Cardiac muscle cell (in vitro differentiated cells and primary cell): ENCODE data around the gene NEURL1B. TPM values are rescaled to one million over a fixed set of nuclear protein-coding genes. Genes with fewer than 3 reads are reported as not detected.

Source experiments
- DNase-seq, 2 donors: peaks; one replicate each; pipeline versions ENCODE4 v3.0.0 to v3.0.0-alpha.2; 2010 to 2017; ENCODE audit warnings: low read depth in 1 of 2, low spot score in 1 of 2
- H3K27ac ChIP-seq: fragments of 200-600 bp; sonication (generic); 2 replicates; pipeline ENCODE4 v1.5.1; 2016
- H3K27me3 ChIP-seq: fragments of 200-600 bp; sonication (generic); 2 replicates; pipeline ENCODE4 v1.6.0; 2016; ENCODE audit warnings: control low read depth
- H3K36me3 ChIP-seq: fragments of 200-600 bp; sonication (generic); 2 replicates; pipeline ENCODE4 v1.5.1; 2016; ENCODE audit warnings: control low read depth
- H3K4me1 ChIP-seq: fragments of 200-600 bp; sonication (generic); 2 replicates; pipeline ENCODE4 v1.8.1; 2017; ENCODE audit warnings: low read depth, mild to moderate bottlenecking, mixed run types
- H3K4me3 ChIP-seq: fragments of 200-600 bp; sonication (generic); 2 replicates; pipeline ENCODE4 v1.5.1; 2016; ENCODE audit warnings: mild to moderate bottlenecking
- H3K9me3 ChIP-seq: fragments of 200-600 bp; sonication (generic); 2 replicates; pipeline ENCODE4 v1.5.1; 2017; ENCODE audit warnings: low read depth, mild to moderate bottlenecking, control low read depth
- polyA plus RNA-seq: library from polyadenylated mRNA; unstranded; fragments of >200 nt; fragmentation: Nextera tagmentation; extraction: Ambion mirVana; gene quantifications from 2 replicates; pipeline ENCODE4 v1.2.1, GENCODE V29; 2016
- total RNA-seq: library from RNA; depleted of rRNA; stranded (reverse); fragments of >200 nt; gene quantifications from 2 replicates; pipeline ENCODE4 v1.2.3, GENCODE V29; 2016
- TF ChIP-seq, protein P1 (sequence below): IDR thresholded peaks from 2 replicates; pipeline ENCODE4 v1.5.1; 2012; ENCODE audit warnings: low read depth, mild to moderate bottlenecking, low read length

Gene NEURL1B
- total and polyA plus RNA-seq, 2 experiments from 2014 or later, result 4.6 to 55.8 TPM

DNA sequence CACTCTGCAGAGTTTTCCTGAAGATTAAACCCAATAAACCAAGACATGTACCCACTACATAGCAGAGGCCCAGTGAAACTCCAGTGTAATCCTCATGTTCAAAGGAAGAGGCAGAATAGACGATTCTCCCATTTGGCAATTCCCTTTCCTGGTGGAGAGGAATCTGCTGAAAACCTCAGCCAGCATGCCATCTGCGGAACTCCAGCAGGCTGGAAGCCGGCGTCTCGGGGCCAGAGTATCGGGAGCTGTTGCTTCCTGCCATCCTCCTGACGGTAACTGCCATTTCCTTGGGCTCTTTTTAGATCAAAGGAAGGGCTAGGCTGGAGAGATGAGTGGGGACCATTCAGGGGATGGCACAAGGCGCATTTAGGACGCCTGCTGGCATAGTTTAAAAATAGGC, 20.5 kb downstream of the NEURL1B start:
- Histone ChIP-seq H3K4me3 (no peak overlapping the region), H3K27ac (peak overlapping the region; percentile 95), H3K36me3 (no peaks in the 10 kb centered on the region)

DNA sequence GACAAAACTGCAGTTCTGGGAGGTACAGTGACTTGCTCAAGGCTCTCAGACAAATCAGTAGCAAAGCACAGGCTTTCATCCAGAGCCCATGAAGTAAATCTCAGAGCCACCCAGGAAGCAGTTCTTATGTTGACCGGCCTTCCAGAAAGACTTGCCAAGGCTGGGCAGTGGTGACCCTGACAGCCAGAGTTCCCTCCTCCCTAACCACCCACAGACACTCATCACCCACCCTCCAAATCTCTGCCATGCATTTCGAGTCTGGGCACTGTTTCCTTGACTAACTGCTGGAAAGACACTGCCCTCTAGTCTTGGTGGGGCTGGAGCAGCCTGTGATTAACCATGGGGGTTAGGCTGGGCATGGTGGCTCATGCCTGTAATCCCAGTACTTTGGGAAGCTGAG, 21.5 kb downstream of the NEURL1B start:
- H3K4me1 ChIP-seq, result peaks cover 52% of the 10 kb centered on the region
- H3K4me3 ChIP-seq, result no peak overlapping the region
- no peaks in the 10 kb centered on the region for H3K27me3 ChIP-seq

More for the DNA sequence above, 20.5 kb downstream of the NEURL1B start:
- TF ChIP-seq, protein P1, sequence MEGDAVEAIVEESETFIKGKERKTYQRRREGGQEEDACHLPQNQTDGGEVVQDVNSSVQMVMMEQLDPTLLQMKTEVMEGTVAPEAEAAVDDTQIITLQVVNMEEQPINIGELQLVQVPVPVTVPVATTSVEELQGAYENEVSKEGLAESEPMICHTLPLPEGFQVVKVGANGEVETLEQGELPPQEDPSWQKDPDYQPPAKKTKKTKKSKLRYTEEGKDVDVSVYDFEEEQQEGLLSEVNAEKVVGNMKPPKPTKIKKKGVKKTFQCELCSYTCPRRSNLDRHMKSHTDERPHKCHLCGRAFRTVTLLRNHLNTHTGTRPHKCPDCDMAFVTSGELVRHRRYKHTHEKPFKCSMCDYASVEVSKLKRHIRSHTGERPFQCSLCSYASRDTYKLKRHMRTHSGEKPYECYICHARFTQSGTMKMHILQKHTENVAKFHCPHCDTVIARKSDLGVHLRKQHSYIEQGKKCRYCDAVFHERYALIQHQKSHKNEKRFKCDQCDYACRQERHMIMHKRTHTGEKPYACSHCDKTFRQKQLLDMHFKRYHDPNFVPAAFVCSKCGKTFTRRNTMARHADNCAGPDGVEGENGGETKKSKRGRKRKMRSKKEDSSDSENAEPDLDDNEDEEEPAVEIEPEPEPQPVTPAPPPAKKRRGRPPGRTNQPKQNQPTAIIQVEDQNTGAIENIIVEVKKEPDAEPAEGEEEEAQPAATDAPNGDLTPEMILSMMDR, result no peak
- Histone ChIP-seq H3K9me3 (no peaks in the 10 kb centered on the region), H3K4me1 (peaks cover 58% of the 10 kb centered on the region), H3K27me3 (no peaks in the 10 kb centered on the region)
- DNase-seq, result no peak

DNA sequence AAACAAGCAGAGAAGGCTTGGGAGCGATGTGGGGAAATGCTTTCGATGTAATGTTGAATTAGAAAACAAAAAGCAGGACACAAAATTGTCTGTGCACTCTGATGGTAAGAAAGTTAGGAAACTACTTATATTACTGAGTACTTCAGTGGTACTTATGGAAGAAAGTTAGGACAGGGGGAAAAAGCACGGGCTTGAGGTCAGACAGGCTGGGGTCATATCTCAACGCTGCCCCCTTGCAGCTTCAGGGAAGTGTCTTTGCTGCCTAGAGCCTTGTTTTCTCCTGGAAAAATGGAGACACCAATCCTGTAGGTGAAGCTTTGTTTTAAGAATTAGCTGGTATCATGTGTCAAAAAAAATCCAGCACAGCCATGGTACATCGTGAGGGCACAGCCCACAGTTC, 23.0 kb downstream of the NEURL1B start:
- Histone ChIP-seq H3K4me3 (no peak overlapping the region), H3K9me3 (no peaks in the 10 kb centered on the region), H3K27ac (peak overlapping the region; percentile 15), H3K4me1 (peaks cover 39% of the 10 kb centered on the region), H3K27me3 (no peaks in the 10 kb centered on the region), H3K36me3 (no peaks in the 10 kb centered on the region)
- TF ChIP-seq, protein P1, result no peak
- DNase-seq, result no peak

More for the DNA sequence above, 21.5 kb downstream of the NEURL1B start:
- TF ChIP-seq, protein P1, result no peak
- Histone ChIP-seq H3K27ac (no peak overlapping the region), H3K9me3 (no peaks in the 10 kb centered on the region), H3K36me3 (no peaks in the 10 kb centered on the region)
- no peak for DNase-seq

DNA sequence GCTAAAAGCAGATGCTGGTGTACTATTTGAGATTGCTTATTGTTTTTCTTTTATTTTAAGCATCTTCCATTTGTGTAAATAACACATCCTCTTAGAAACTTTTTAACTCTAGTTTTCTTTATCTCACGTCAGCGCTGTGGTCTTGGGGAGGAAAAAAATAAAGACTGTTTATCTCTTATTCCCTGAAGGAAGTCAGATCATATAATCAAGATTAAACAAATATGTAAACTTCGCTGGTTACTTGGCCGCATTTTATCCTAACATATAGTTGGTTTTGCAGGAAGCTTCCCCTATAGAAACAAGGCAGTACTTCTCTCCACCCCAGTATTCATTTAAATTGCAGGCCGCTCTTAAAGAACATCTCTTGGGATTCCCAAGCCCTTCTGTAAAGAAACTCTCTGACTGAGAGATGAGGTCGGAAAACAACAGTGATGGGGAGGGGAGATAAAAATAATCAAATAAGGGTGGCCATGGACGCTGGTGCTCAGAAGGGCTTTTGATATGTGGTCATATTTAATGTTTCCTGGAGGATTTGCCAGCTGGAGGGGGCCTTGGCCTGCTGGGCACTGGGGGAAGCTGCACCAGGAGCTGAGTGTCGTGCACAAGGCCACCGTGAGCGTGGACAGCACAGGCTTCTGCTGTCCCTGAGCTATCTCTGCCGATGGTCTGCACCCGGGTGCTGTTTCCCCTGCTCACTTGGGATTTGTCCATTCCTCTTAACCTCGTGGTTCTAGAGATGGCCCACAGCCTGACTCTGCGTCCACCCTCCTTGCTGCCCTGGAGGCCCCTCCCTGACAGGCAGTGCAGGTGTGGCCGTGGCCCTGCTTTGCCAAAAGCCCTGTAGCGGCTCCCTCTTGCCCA, 23.8 kb downstream of the NEURL1B start:
- H3K9me3 ChIP-seq, result no peaks in the 10 kb centered on the region
- H3K36me3 ChIP-seq, result no peaks in the 10 kb centered on the region
- TF ChIP-seq, protein P1, result no peak
- peak overlapping the region; percentile 34 for H3K27ac ChIP-seq
- H3K4me3 ChIP-seq, result no peak overlapping the region
- no peaks in the 10 kb centered on the region for H3K27me3 ChIP-seq
- H3K4me1 ChIP-seq, result peaks cover 30% of the 10 kb centered on the region
- no peak for DNase-seq

DNA sequence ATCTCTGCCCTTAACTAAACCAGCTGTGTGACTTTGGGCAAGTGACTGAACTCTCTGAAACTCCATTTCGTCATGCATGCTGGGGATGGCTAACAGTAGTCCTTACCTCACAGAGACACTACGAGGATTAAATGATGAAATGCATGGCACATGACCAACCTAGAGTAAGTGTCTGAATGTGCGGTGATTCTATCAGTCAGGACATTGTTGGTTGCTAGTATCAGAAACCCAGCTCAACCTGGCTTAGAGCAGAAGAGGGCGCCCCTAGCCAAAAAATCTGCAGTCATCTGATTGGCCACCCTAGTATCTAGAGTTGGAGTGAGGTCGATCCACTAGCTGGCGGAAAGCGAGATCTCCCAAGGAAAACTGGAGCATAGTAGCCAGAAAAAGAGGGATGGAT, 25.2 kb downstream of the NEURL1B start:
- H3K9me3 ChIP-seq, result no peaks in the 10 kb centered on the region
- peaks cover 17% of the 10 kb centered on the region for H3K4me1 ChIP-seq
- H3K27me3 ChIP-seq, result no peaks in the 10 kb centered on the region
- TF ChIP-seq, protein P1, result no peak
- peak in 1 of 2 donors; percentile 53 for DNase-seq
- peaks cover 5% of the 10 kb centered on the region for H3K36me3 ChIP-seq
- no peak overlapping the region for H3K27ac ChIP-seq
- no peak overlapping the region for H3K4me3 ChIP-seq
